Mammary epithelial cell (primary cell): ENCODE measurements around the gene LAMA1.
"Not testable (repeated sequence)": the region's sequence is repeated elsewhere in the genome, so short reads cannot be mapped to it uniquely, and the experiment has no call there.

Experiments used
- EZH2 ChIP-seq: IDR thresholded peaks from 2 replicates; pipeline ENCODE4 v1.6.1; 2012; ENCODE audit warnings: low read length, inconsistent platforms, borderline replicate concordance
- TF ChIP-seq, protein P1 (sequence below), 2 donors: IDR thresholded peaks in 1 of 2; conservative IDR thresholded peaks in 1 of 2; 2 replicates each; pipeline ENCODE4 v1.5.1; 2011 to 2012; ENCODE audit warnings: inconsistent platforms in 2 of 2, low read length in 2 of 2, mild to moderate bottlenecking in 2 of 2, control low read depth in 1 of 2, low read depth in 1 of 2; ENCODE audit not compliant: insufficient read depth in 1 of 2; ENCODE audit errors: extremely low read depth in 1 of 2

DNA sequence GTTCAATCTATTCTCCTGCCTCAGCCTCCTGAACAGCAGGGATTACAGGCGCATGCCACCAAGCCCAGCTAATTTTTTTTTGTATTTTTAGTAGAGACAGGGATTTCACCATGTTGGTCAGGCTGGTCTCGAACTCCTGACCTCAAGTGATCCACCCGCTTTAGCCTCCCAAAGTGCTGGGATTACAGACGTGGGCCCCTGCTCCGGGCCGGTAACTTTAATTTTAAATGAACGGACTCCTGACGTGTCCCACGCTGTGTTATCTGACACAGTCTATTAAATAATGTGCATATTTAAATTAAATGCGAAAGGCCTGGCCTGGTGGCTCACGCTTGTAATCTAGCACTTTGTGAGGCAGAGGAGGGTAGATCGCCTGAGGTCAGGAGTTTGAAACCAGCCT lies 27.3 kb upstream of the LAMA1 start:
- TF ChIP-seq, protein P1, sequence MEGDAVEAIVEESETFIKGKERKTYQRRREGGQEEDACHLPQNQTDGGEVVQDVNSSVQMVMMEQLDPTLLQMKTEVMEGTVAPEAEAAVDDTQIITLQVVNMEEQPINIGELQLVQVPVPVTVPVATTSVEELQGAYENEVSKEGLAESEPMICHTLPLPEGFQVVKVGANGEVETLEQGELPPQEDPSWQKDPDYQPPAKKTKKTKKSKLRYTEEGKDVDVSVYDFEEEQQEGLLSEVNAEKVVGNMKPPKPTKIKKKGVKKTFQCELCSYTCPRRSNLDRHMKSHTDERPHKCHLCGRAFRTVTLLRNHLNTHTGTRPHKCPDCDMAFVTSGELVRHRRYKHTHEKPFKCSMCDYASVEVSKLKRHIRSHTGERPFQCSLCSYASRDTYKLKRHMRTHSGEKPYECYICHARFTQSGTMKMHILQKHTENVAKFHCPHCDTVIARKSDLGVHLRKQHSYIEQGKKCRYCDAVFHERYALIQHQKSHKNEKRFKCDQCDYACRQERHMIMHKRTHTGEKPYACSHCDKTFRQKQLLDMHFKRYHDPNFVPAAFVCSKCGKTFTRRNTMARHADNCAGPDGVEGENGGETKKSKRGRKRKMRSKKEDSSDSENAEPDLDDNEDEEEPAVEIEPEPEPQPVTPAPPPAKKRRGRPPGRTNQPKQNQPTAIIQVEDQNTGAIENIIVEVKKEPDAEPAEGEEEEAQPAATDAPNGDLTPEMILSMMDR (conservative IDR thresholded peaks at IDR 0.05 in 1 of 2, IDR thresholded peaks at IDR 0.05 in 1 of 2; ENCODE audit: extremely low read depth in 1 of 2, insufficient read depth in 1 of 2, low read depth in 1 of 2, low read length in 2 of 2): not testable (repeated sequence)
- not testable (repeated sequence) for TF ChIP-seq EZH2
